ENCODE results near the gene CMIP.

- TF ChIP-seq, protein P1, sequence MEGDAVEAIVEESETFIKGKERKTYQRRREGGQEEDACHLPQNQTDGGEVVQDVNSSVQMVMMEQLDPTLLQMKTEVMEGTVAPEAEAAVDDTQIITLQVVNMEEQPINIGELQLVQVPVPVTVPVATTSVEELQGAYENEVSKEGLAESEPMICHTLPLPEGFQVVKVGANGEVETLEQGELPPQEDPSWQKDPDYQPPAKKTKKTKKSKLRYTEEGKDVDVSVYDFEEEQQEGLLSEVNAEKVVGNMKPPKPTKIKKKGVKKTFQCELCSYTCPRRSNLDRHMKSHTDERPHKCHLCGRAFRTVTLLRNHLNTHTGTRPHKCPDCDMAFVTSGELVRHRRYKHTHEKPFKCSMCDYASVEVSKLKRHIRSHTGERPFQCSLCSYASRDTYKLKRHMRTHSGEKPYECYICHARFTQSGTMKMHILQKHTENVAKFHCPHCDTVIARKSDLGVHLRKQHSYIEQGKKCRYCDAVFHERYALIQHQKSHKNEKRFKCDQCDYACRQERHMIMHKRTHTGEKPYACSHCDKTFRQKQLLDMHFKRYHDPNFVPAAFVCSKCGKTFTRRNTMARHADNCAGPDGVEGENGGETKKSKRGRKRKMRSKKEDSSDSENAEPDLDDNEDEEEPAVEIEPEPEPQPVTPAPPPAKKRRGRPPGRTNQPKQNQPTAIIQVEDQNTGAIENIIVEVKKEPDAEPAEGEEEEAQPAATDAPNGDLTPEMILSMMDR (IDR thresholded peaks at IDR 0.05), result no peak
- TF ChIP-seq POLR2A (IDR thresholded peaks at IDR 0.05), result no peak
These were observed 126.6 kb downstream of the CMIP start for GRCh38 chr16:81571175-81571574.

Measured in esophagus squamous epithelium (tissue), 4 donors.